Mononuclear cell (primary cell): Measurements from ENCODE around the gene COMMD1. TPM values are rescaled to one million over a fixed set of nuclear protein-coding genes. Genes with fewer than 3 reads are reported as not detected.
"Not testable (repeated sequence)": the region's sequence is repeated elsewhere in the genome, so short reads cannot be mapped to it uniquely, and the experiment has no call there.

Source experiments
- H3K27me3 ChIP-seq: 2 replicates; pipeline ENCODE4 v1.6.0; 2011; ENCODE audit warnings: low read length, control low read depth; ENCODE audit not compliant: insufficient read depth
- H3K4me1 ChIP-seq: 2 replicates; pipeline ENCODE4 v1.5.1; 2011; ENCODE audit warnings: mild to moderate bottlenecking, low read length, control low read depth; ENCODE audit not compliant: insufficient read depth
- H3K4me3 ChIP-seq: 2 replicates; pipeline ENCODE4 v1.5.1; 2011; ENCODE audit warnings: mild to moderate bottlenecking, low read length, moderate library complexity
- H3K9me3 ChIP-seq: 2 replicates; pipeline ENCODE4 v1.5.1; 2011; ENCODE audit warnings: low read depth, mild to moderate bottlenecking, control low read depth, low read length
- total RNA-seq: library from RNA; depleted of rRNA; stranded (reverse); fragments of >200 nt; gene quantifications from one replicate; pipeline ENCODE4 v1.2.3, GENCODE V29; 2012

COMMD1 gene
- total RNA-seq, 1 donor: 24.1 TPM

GRCh38 chr2:62158444-62159121 lies 253.1 kb downstream of the COMMD1 start:
- Histone ChIP-seq H3K9me3 (peaks cover 5% of the 10 kb centered on the region), H3K4me3 (no peak overlapping the region), H3K27me3 (no peaks in the 10 kb centered on the region), H3K4me1 (peaks cover 3% of the 10 kb centered on the region)

- not testable (repeated sequence) for H3K4me3 ChIP-seq, H3K27me3 ChIP-seq, H3K9me3 ChIP-seq, H3K4me1 ChIP-seq
Observed at GRCh38 chr2:62160691-62161090, 255.2 kb downstream of the COMMD1 start.

- no peaks in the 10 kb centered on the region for H3K9me3 ChIP-seq
- H3K4me1 ChIP-seq: no peaks in the 10 kb centered on the region
- H3K27me3 ChIP-seq: no peaks in the 10 kb centered on the region
- no peak overlapping the region for H3K4me3 ChIP-seq
Observed at GRCh38 chr2:62163106-62163831, 257.8 kb downstream of the COMMD1 start.

- no peaks in the 10 kb centered on the region for H3K4me1 ChIP-seq
- no peaks in the 10 kb centered on the region for H3K9me3 ChIP-seq
- H3K27me3 ChIP-seq: no peaks in the 10 kb centered on the region
- H3K4me3 ChIP-seq: no peak overlapping the region
Observed at GRCh38 chr2:62163834-62164233, 258.4 kb downstream of the COMMD1 start.

- no peaks in the 10 kb centered on the region for H3K27me3 ChIP-seq
- no peaks in the 10 kb centered on the region for H3K4me1 ChIP-seq
- no peaks in the 10 kb centered on the region for H3K9me3 ChIP-seq
- H3K4me3 ChIP-seq: no peak overlapping the region
Observed at GRCh38 chr2:62175728-62176127, 270.3 kb downstream of the COMMD1 start.

- Histone ChIP-seq H3K9me3 (no peaks in the 10 kb centered on the region), H3K4me3 (no peak overlapping the region), H3K4me1 (no peaks in the 10 kb centered on the region), H3K27me3 (no peaks in the 10 kb centered on the region)
Observed at GRCh38 chr2:62176801-62177200, 271.3 kb downstream of the COMMD1 start.

- no peaks in the 10 kb centered on the region for H3K9me3 ChIP-seq
- H3K4me3 ChIP-seq: no peak overlapping the region
- no peaks in the 10 kb centered on the region for H3K27me3 ChIP-seq
- H3K4me1 ChIP-seq: no peaks in the 10 kb centered on the region
Observed at GRCh38 chr2:62177392-62178049, 272.0 kb downstream of the COMMD1 start.

GRCh38 chr2:62178741-62179271 lies 273.3 kb downstream of the COMMD1 start:
- Histone ChIP-seq H3K4me3 (no peak overlapping the region), H3K27me3 (no peaks in the 10 kb centered on the region), H3K9me3 (no peaks in the 10 kb centered on the region), H3K4me1 (no peaks in the 10 kb centered on the region)

GRCh38 chr2:62180975-62181374 lies 275.5 kb downstream of the COMMD1 start:
- H3K4me3 ChIP-seq: no peak overlapping the region
- no peaks in the 10 kb centered on the region for H3K9me3 ChIP-seq
- no peaks in the 10 kb centered on the region for H3K27me3 ChIP-seq
- no peaks in the 10 kb centered on the region for H3K4me1 ChIP-seq

- Histone ChIP-seq H3K9me3 (no peaks in the 10 kb centered on the region), H3K27me3 (no peaks in the 10 kb centered on the region), H3K4me3 (no peak overlapping the region), H3K4me1 (peaks cover 8% of the 10 kb centered on the region)
Observed at GRCh38 chr2:62181843-62182242, 276.4 kb downstream of the COMMD1 start.

- H3K4me3 ChIP-seq: no peak overlapping the region
- no peaks in the 10 kb centered on the region for H3K27me3 ChIP-seq
- peaks cover 15% of the 10 kb centered on the region for H3K4me1 ChIP-seq
- no peaks in the 10 kb centered on the region for H3K9me3 ChIP-seq
Observed at GRCh38 chr2:62184512-62185230, 279.2 kb downstream of the COMMD1 start.

Other genes with a start within 250 kb of the COMMD1 start
- gene FAM161A, start 51.6 kb upstream of the COMMD1 start, total RNA-seq: 0.52 TPM
- gene CCT4, start 17.0 kb upstream of the COMMD1 start, total RNA-seq: 52.1 TPM